ENCODE results near the gene SON.

SON gene

GRCh38 chr21:33514229-33514628 lies 28.6 kb upstream of the SON start:
- no peaks in the 10 kb centered on the region for H3K4me1 ChIP-seq (ENCODE audit: low read length)
- no peak overlapping the region for H3K4me3 ChIP-seq (ENCODE audit: low read length)
- H2AFZ ChIP-seq (ENCODE audit: low read depth, low read length), result no peak overlapping the region
- H3K9me3 ChIP-seq (ENCODE audit: insufficient read depth, low read length), result no peaks in the 10 kb centered on the region
- H3K27me3 ChIP-seq (ENCODE audit: low read depth, low read length), result no peaks in the 10 kb centered on the region
- no peaks in the 10 kb centered on the region for H4K20me1 ChIP-seq (ENCODE audit: insufficient read depth, low read length)
- peaks cover 54% of the 10 kb centered on the region for H3K36me3 ChIP-seq (replicated peaks; ENCODE audit: low read depth, low read length)
- H3K4me2 ChIP-seq (ENCODE audit: low read length), result no peak overlapping the region
- H3K79me2 ChIP-seq (ENCODE audit: low read length), result no peaks in the 10 kb centered on the region
- TF ChIP-seq CTCF (IDR thresholded peaks at IDR 0.05; ENCODE audit: low read depth, low read length) (no peak), EZH2phosphoT487 (IDR thresholded peaks at IDR 0.05; ENCODE audit: low read depth) (no peak)
- H3K27ac ChIP-seq (ENCODE audit: low read length), result no peak overlapping the region
- no peak overlapping the region for H3K9ac ChIP-seq (ENCODE audit: low read length)

- Histone ChIP-seq H3K4me1 (ENCODE audit: low read length) (no peaks in the 10 kb centered on the region), H3K4me3 (ENCODE audit: low read length) (no peak overlapping the region), H3K27ac (ENCODE audit: low read length) (no peak overlapping the region), H4K20me1 (ENCODE audit: insufficient read depth, low read length) (no peaks in the 10 kb centered on the region), H3K9ac (ENCODE audit: low read length) (no peak overlapping the region), H3K9me3 (ENCODE audit: insufficient read depth, low read length) (no peaks in the 10 kb centered on the region), H2AFZ (ENCODE audit: low read depth, low read length) (no peak overlapping the region), H3K4me2 (ENCODE audit: low read length) (no peak overlapping the region), H3K36me3 (replicated peaks; ENCODE audit: low read depth, low read length) (peaks cover 46% of the 10 kb centered on the region), H3K79me2 (ENCODE audit: low read length) (no peaks in the 10 kb centered on the region), H3K27me3 (ENCODE audit: low read depth, low read length) (no peaks in the 10 kb centered on the region)
- no peak for TF ChIP-seq EZH2phosphoT487 (IDR thresholded peaks at IDR 0.05; ENCODE audit: low read depth)
- no peak for TF ChIP-seq CTCF (IDR thresholded peaks at IDR 0.05; ENCODE audit: low read depth, low read length)
These were observed 23.9 kb upstream of the SON start for GRCh38 chr21:33518899-33519298.

GRCh38 chr21:33522297-33522952 lies 20.4 kb upstream of the SON start:
- H3K79me2 ChIP-seq (ENCODE audit: low read length), result no peaks in the 10 kb centered on the region
- H3K36me3 ChIP-seq (replicated peaks; ENCODE audit: low read depth, low read length), result peaks cover 26% of the 10 kb centered on the region
- H3K27me3 ChIP-seq (ENCODE audit: low read depth, low read length), result no peaks in the 10 kb centered on the region
- no peak overlapping the region for H2AFZ ChIP-seq (ENCODE audit: low read depth, low read length)
- no peaks in the 10 kb centered on the region for H3K9me3 ChIP-seq (ENCODE audit: insufficient read depth, low read length)
- no peak overlapping the region for H3K4me2 ChIP-seq (ENCODE audit: low read length)
- no peaks in the 10 kb centered on the region for H4K20me1 ChIP-seq (ENCODE audit: insufficient read depth, low read length)
- no peak overlapping the region for H3K4me3 ChIP-seq (ENCODE audit: low read length)
- H3K27ac ChIP-seq (ENCODE audit: low read length), result no peak overlapping the region
- H3K4me1 ChIP-seq (ENCODE audit: low read length), result no peaks in the 10 kb centered on the region
- TF ChIP-seq CTCF (IDR thresholded peaks at IDR 0.05; ENCODE audit: low read depth, low read length) (no peak), EZH2phosphoT487 (IDR thresholded peaks at IDR 0.05; ENCODE audit: low read depth) (no peak)
- no peak overlapping the region for H3K9ac ChIP-seq (ENCODE audit: low read length)

GRCh38 chr21:33522953-33523349 lies 19.9 kb upstream of the SON start:
- Histone ChIP-seq H3K27ac (ENCODE audit: low read length) (no peak overlapping the region), H4K20me1 (ENCODE audit: insufficient read depth, low read length) (no peaks in the 10 kb centered on the region), H3K4me1 (ENCODE audit: low read length) (no peaks in the 10 kb centered on the region), H3K9ac (ENCODE audit: low read length) (no peak overlapping the region), H2AFZ (ENCODE audit: low read depth, low read length) (no peak overlapping the region), H3K79me2 (ENCODE audit: low read length) (no peaks in the 10 kb centered on the region), H3K4me3 (ENCODE audit: low read length) (no peak overlapping the region), H3K36me3 (replicated peaks; ENCODE audit: low read depth, low read length) (peaks cover 27% of the 10 kb centered on the region), H3K4me2 (ENCODE audit: low read length) (no peak overlapping the region), H3K27me3 (ENCODE audit: low read depth, low read length) (no peaks in the 10 kb centered on the region), H3K9me3 (ENCODE audit: insufficient read depth, low read length) (no peaks in the 10 kb centered on the region)
- TF ChIP-seq CTCF (IDR thresholded peaks at IDR 0.05; ENCODE audit: low read depth, low read length), result no peak
- TF ChIP-seq EZH2phosphoT487 (IDR thresholded peaks at IDR 0.05; ENCODE audit: low read depth), result no peak
